Activated CD8-positive, alpha-beta T cell treated with anti-CD3 and anti-CD28 coated beads for 36 hours (primary cell): ENCODE measurements around the gene ARPIN. TPM values are rescaled to one million over a fixed set of nuclear protein-coding genes. Genes with fewer than 3 reads are reported as not detected.
"Not testable (repeated sequence)": the region's sequence is repeated elsewhere in the genome, so short reads cannot be mapped to it uniquely, and the experiment has no call there.

Experiments
- ATAC-seq: fragments of 200-7000 bp; cut with Tn5 transposase; one replicate; pipeline ENCODE4 v1.10.0; 2021; ENCODE audit warnings: mild to moderate bottlenecking, moderate library complexity
- CTCF ChIA-PET: fragments of 350-600 bp; sonication (Branson Sonifier 250); formaldehyde crosslinking; loops from one replicate; lab custom pipeline; 2021; ENCODE audit warnings: antibody characterized with exemption; lab: Charles Lee
- POLR2A ChIA-PET: fragments of 350-600 bp; sonication (Branson Sonifier 250); formaldehyde crosslinking; loops from one replicate; lab custom pipeline; 2021; ENCODE audit warnings: antibody characterized with exemption; lab: Charles Lee
- DNase-seq: peaks from one replicate; pipeline ENCODE4 v3.0.0-alpha.2; 2020
- H3K27ac Mint-ChIP-seq: one replicate; pipeline ENCODE4 v1.8.0; 2021; ENCODE audit warnings: mild to moderate bottlenecking, mixed read lengths
- H3K27me3 Mint-ChIP-seq: one replicate; pipeline ENCODE4 v1.8.0; 2021; ENCODE audit warnings: mixed read lengths
- H3K36me3 Mint-ChIP-seq: one replicate; pipeline ENCODE4 v1.8.0; 2021; ENCODE audit warnings: low read depth, mixed read lengths
- H3K4me1 Mint-ChIP-seq: one replicate; pipeline ENCODE4 v1.8.0; 2021; ENCODE audit warnings: low read depth, mixed read lengths
- H3K4me3 Mint-ChIP-seq: one replicate; pipeline ENCODE4 v1.8.0; 2021; ENCODE audit warnings: mild to moderate bottlenecking, moderate library complexity, mixed read lengths
- H3K9me3 Mint-ChIP-seq: one replicate; pipeline ENCODE4 v1.8.0; 2021; ENCODE audit warnings: mixed read lengths
- intact Hi-C: fragments of 100-400 bp; cut with micrococcal nuclease; formaldehyde crosslinking; loops from one replicate; pipeline ENCODE4 v1.10.0; 2022
- total RNA-seq, 2 experiments: library from RNA; stranded (reverse); gene quantifications; one replicate each; pipeline ENCODE4 v1.2.3, GENCODE V29; 2021
- TF ChIP-seq, protein P1 (sequence below): fragments of 200-600 bp; IDR thresholded peaks from one replicate; pipeline ENCODE4 v1.8.0; 2022; ENCODE audit warnings: antibody characterized with exemption, mild to moderate bottlenecking

The ARPIN gene
- total RNA-seq = not detected

DNA sequence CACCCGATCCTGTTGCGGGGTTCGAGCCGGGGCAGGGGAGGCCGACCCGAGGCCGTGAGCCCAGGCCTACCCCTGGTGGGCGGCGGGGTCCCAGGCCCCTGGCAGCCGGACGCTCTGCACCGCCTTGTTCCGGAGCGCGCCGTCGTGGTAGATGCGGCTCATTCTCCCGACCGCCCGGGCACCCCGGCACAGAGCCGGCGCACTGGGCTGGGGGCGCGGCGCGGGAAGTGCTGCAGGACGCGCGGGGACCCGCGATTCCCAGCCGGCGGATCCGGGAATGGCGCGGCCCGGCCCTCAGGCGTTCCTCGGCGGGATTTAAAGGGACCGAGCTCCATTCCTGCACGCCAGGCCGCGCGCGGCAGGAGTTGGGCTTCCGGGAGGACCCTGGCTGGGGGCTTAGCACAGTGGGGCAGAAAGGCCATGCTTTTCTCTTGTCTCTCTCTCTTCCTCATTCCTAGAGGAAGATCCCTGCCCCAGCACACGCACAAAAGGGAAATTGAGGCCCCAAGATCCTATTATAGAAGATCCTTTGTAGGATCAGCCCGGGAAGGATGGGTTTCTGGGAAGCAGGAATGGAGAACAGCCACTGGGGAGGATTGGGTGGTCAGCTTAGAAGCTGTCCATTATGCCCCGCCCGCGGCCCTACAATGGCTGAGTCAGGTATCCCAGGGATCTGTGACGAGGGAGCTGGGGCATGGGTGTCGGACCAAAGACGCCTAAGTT is at the start of gene ARPIN:
TSS of gene ARPIN (minus strand) at position 279 of the 723 bp plus-strand sequence. CDS start at position 162, 117 bp downstream.
- Mint-ChIP-seq H3K4me3 (peak within 1 kb of the TSS; percentile 24), H3K9me3 (no peaks in the 10 kb centered on the region), H3K4me1 (peaks cover 4% of the 10 kb centered on the region), H3K36me3 (no peaks in the 10 kb centered on the region), H3K27me3 (peaks cover 34% of the 10 kb centered on the region), H3K27ac (no peak within 1 kb of the TSS)
- POLR2A ChIA-PET = interaction anchor here (0.6 to 1.5 kb wide), 2 partner anchors 17 to 19 kb away, joined by 3 to 5 read pairs; partner anchors contain the start of gene AP3S2
- DNase-seq = peak; percentile 26
- CTCF ChIA-PET = interaction anchor here (1.6 to 2.0 kb wide), 2 partner anchors 19 to 159 kb away, joined by 3 to 4 read pairs; partner anchors contain the start of gene AP3S2
- intact Hi-C loops = no loop called here
- peak; percentile 32 for ATAC-seq
- TF ChIP-seq, protein P1, sequence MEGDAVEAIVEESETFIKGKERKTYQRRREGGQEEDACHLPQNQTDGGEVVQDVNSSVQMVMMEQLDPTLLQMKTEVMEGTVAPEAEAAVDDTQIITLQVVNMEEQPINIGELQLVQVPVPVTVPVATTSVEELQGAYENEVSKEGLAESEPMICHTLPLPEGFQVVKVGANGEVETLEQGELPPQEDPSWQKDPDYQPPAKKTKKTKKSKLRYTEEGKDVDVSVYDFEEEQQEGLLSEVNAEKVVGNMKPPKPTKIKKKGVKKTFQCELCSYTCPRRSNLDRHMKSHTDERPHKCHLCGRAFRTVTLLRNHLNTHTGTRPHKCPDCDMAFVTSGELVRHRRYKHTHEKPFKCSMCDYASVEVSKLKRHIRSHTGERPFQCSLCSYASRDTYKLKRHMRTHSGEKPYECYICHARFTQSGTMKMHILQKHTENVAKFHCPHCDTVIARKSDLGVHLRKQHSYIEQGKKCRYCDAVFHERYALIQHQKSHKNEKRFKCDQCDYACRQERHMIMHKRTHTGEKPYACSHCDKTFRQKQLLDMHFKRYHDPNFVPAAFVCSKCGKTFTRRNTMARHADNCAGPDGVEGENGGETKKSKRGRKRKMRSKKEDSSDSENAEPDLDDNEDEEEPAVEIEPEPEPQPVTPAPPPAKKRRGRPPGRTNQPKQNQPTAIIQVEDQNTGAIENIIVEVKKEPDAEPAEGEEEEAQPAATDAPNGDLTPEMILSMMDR = no peak

DNA sequence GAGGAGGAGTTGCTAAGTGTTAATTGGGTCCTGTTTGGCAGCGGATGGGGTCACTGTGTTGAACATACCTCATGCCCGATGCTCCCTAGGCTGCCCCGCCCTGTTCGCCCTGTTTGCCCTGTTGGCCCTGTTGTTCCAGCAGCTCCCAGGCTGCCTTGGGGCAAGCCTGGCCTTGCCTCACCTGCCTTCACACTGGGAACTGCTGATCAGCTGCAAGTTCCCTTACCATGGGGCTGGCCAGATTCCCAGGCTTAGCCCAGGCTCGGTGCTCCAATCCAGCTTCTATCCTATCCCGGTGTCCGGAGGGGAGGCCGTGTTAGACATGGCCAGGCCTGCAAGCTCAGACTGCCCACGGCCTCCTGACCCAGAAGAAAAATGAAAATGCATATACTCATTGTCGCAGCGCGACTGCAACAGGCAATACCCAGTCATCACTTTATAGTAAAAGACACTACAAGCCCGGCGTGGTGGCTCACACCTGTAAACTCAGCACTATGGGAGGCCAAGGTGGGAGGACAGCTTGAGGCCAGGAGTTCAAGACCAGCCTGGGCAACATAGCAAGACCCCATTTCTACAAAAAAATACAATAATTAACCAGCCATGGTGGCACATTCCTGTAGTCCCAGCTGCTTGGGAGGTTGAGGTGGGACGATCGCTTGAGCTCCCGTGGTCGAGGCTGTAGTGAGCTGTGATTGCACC is 45.5 kb upstream of the ARPIN start:
- POLR2A ChIA-PET = no interaction called here
- DNase-seq = no peak
- Mint-ChIP-seq H3K27me3 (no peaks in the 10 kb centered on the region), H3K4me3 (no peak overlapping the region), H3K9me3 (peaks cover 4% of the 10 kb centered on the region), H3K27ac (no peak overlapping the region), H3K4me1 (no peaks in the 10 kb centered on the region), H3K36me3 (no peaks in the 10 kb centered on the region)
- TF ChIP-seq, protein P1 = no peak
- intact Hi-C loops = no loop called here
- no peak for ATAC-seq
- CTCF ChIA-PET = no interaction called here

DNA sequence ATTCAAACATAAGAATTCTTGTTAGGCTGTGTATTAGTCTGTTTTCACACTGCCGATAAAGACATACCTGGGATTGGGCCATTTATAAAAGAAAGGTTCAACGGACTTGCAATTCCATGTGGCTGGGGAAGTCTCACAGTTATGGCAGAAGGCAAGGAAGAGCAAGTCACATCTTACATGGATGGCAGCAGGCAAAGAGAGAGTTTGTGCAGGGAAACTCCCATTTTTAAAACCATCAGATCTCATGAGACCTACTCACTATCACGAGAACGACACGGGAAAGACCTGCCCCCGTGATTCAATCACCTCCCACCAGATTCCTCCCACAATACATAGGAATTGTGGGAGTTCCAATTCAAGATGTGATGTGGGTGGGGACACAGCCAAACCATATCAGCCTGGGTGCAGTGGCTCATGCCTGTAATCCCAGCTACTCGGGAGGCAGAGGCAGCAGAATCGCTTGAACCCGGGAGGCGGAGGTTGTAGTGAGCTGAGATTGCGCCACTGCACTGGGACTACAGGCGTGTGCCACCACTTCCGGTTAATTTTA is 42.8 kb upstream of the ARPIN start:
- H3K9me3 Mint-ChIP-seq, H3K4me3 Mint-ChIP-seq, CTCF ChIA-PET, intact Hi-C loops, H3K27ac Mint-ChIP-seq, DNase-seq, POLR2A ChIA-PET, H3K4me1 Mint-ChIP-seq, H3K36me3 Mint-ChIP-seq, H3K27me3 Mint-ChIP-seq, ATAC-seq: not testable (repeated sequence)

DNA sequence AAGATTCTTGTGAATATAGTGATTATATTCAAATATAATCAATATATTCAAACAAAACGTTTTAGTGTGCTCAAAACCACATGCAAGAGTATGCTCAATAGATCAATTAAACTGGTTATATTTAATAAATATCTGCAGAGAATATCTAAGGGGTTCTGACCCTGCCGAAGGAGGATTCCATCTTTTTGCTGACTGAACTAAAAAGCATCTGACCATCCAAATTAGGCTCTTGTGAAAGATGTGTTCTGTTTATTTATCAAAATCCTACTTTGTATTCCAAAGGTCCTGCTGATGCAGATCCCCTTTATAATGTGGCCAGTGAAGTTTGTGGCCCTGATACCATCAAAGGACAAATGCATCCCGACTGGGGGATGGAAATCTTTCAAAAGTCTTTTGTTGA is 41.8 kb upstream of the ARPIN start:
- ATAC-seq = no peak
- POLR2A ChIA-PET = no interaction called here
- no peak for DNase-seq
- CTCF ChIA-PET = no interaction called here
- Mint-ChIP-seq H3K27ac (no peak overlapping the region), H3K9me3 (peaks cover 4% of the 10 kb centered on the region), H3K4me3 (no peak overlapping the region), H3K4me1 (no peaks in the 10 kb centered on the region), H3K36me3 (no peaks in the 10 kb centered on the region), H3K27me3 (no peaks in the 10 kb centered on the region)
- TF ChIP-seq, protein P1 = no peak
- intact Hi-C loops = no loop called here

DNA sequence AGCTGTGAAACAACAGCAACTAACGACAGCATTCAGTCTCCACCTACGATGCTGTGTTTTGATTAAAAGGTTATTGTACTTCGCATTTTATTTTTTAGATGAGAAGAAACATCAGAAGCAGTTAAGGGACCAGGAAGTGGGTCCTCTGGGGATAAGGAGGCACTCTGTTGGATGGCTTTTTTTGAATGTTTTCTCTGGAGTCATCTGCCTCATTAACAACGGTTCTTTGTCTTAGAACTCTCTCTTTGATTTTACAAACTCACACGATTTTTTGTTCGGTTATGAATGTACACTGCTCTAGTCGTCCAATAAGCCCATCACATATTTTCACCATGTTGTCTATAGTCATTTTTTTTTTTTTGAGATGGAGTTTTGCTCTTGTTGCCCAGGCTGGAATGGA is 36.0 kb upstream of the ARPIN start:
- no peak for ATAC-seq
- Mint-ChIP-seq H3K27ac (no peak overlapping the region), H3K36me3 (no peaks in the 10 kb centered on the region), H3K27me3 (no peaks in the 10 kb centered on the region), H3K4me3 (no peak overlapping the region), H3K4me1 (no peaks in the 10 kb centered on the region), H3K9me3 (no peaks in the 10 kb centered on the region)
- DNase-seq = no peak
- intact Hi-C loops = no loop called here
- TF ChIP-seq, protein P1 = no peak
- ChIA-PET POLR2A (interaction anchor here (0.7 to 0.9 kb wide), 2 partner anchors 9 to 154 kb away, joined by 3 read pairs; partner anchors contain the start of gene IDH2), CTCF (no interaction called here)
